Thymus (tissue), 11 donors: ENCODE results near the gene ASTN2. TPM values are rescaled to one million over a fixed set of nuclear protein-coding genes. Genes with fewer than 3 reads are reported as not detected.

Source experiments
- DNase-seq, 9 donors: peaks; one replicate each; pipeline ENCODE4 v3.0.0-alpha.2; 2013; ENCODE audit warnings: low spot score in 9 of 9, low read depth in 6 of 9, missing footprints in 1 of 9
- H3K27ac ChIP-seq, 2 donors: one replicate each; pipeline ENCODE4 v1.5.1; 2013; ENCODE audit warnings: control low read depth in 1 of 2, low read depth in 1 of 2, low read length in 1 of 2, mild to moderate bottlenecking in 1 of 2, moderate library complexity in 1 of 2
- H3K27me3 ChIP-seq, 2 donors: one replicate each; pipeline ENCODE4 v1.5.1; 2013; ENCODE audit warnings: low read length in 1 of 2; ENCODE audit not compliant: control insufficient read depth in 2 of 2, insufficient read depth in 1 of 2
- H3K36me3 ChIP-seq, 2 donors: one replicate each; pipeline ENCODE4 v1.5.1; 2013; ENCODE audit warnings: low read length in 1 of 2, mild to moderate bottlenecking in 1 of 2, moderate library complexity in 1 of 2; ENCODE audit not compliant: control insufficient read depth in 2 of 2, insufficient read depth in 2 of 2
- H3K4me1 ChIP-seq, 2 donors: one replicate each; pipeline ENCODE4 v1.5.1; 2013; ENCODE audit warnings: low read length in 2 of 2; ENCODE audit not compliant: control insufficient read depth in 2 of 2, insufficient read depth in 2 of 2
- H3K4me3 ChIP-seq, 2 donors: one replicate each; pipeline ENCODE4 v1.5.1; 2013; ENCODE audit warnings: low read length in 2 of 2, control low read depth in 1 of 2, mild to moderate bottlenecking in 1 of 2
- H3K9me3 ChIP-seq, 2 donors: one replicate each; pipeline ENCODE4 v1.5.1; 2013; ENCODE audit warnings: low read length in 1 of 2, mild to moderate bottlenecking in 1 of 2; ENCODE audit not compliant: control insufficient read depth in 2 of 2, insufficient read depth in 1 of 2
- WGBS: extraction: QIAGEN DNeasy Blood & Tissue Kit; methylation state at CpG from one replicate; pipeline ENCODE4 v1.1.7; 2013; 5-methylcytosine and 5-hydroxymethylcytosine counted together
- polyA plus RNA-seq: library from polyadenylated mRNA; stranded (reverse); fragments of 200-250 nt; gene quantifications from one replicate; pipeline ENCODE4 v1.2.3, GENCODE V29; 2013
- total RNA-seq: library from RNA; stranded (reverse); fragments of 120-200 nt; gene quantifications from one replicate; pipeline ENCODE4 v1.2.4, GENCODE V29; 2013
- donor health status: healthy.

The ASTN2 gene
- total and polyA plus RNA-seq, 2 donors: 5.8 to 5.9 TPM

- Histone ChIP-seq H3K4me3 (no peak overlapping the region), H3K36me3 (no peaks in the 10 kb centered on the region), H3K27me3 (no peaks in the 10 kb centered on the region), H3K4me1 (no peaks in the 10 kb centered on the region), H3K9me3 (no peaks in the 10 kb centered on the region), H3K27ac (no peak overlapping the region)
- WGBS: 93% methylated on average over 14 of the region's 14 CpGs
- no peak for DNase-seq
These were observed 123.8 kb downstream of the ASTN2 start for GRCh38 chr9:117290856-117291622.

DNA sequence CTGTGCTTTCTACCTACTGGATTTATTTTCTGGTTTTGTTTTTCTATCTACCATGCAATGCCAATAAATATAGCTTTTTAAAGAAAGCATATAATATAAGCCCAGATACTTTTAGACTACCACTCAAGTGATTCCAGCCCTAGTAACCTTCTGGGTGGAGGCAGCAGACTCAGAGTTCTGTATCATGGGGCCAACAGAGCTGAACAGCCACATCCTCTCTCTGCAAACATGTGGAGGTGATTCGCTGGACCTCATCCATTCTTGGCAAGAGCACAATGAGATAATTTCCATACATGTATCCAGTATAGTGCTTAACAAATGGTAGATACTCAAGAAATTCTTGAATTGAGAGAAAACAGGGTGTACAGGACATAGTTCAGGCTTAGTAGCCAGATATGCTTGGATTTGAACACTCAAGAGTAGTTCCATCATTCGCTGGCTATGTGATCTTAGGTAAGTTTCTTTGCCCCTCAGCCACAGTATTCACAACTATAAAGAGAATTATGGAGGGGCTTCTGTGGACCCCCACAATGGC is 124.5 kb downstream of the ASTN2 start:
- no peak overlapping the region for H3K4me3 ChIP-seq
- whole genome bisulfite sequencing: 92% methylated on average over 2 of the region's 2 CpGs
- H3K27ac ChIP-seq: no peak overlapping the region
- no peaks in the 10 kb centered on the region for H3K27me3 ChIP-seq
- H3K4me1 ChIP-seq: no peaks in the 10 kb centered on the region
- no peak for DNase-seq
- H3K36me3 ChIP-seq: no peaks in the 10 kb centered on the region
- no peaks in the 10 kb centered on the region for H3K9me3 ChIP-seq

- no peak for DNase-seq
- Histone ChIP-seq H3K9me3 (no peaks in the 10 kb centered on the region), H3K4me1 (no peaks in the 10 kb centered on the region), H3K27ac (no peak overlapping the region), H3K27me3 (no peaks in the 10 kb centered on the region), H3K4me3 (no peak overlapping the region), H3K36me3 (no peaks in the 10 kb centered on the region)
- WGBS: 72% methylated on average over 5 of the region's 5 CpGs
These were observed 128.6 kb downstream of the ASTN2 start for GRCh38 chr9:117286245-117286644.

- no peaks in the 10 kb centered on the region for H3K4me1 ChIP-seq
- no peak overlapping the region for H3K27ac ChIP-seq
- no peak for DNase-seq
- no peak overlapping the region for H3K4me3 ChIP-seq
- H3K27me3 ChIP-seq: no peaks in the 10 kb centered on the region
- WGBS: 96% methylated on average over 1 of the region's 1 CpG
- no peaks in the 10 kb centered on the region for H3K9me3 ChIP-seq
- H3K36me3 ChIP-seq: no peaks in the 10 kb centered on the region
These were observed 130.4 kb downstream of the ASTN2 start for GRCh38 chr9:117284414-117284813.

DNA sequence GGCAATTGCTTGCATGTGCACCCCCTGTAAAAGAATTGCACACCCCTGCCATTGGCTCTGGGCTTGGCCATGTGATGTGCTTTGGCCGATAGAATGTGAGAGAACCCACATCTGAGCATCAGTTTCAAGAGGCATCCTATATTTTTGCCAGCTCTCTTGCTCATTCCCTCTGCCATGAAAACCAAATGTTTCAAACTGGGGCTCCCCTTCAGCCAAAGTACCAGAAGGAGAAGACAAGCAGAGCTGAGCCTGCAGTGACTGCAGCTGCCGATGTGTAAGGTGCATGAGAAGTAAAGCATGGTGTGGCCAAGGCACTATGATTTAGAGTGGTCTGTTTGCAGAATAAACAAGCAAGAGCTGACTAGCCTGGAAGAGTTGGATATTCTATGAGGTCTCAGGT is 132.3 kb downstream of the ASTN2 start:
- no peaks in the 10 kb centered on the region for H3K9me3 ChIP-seq
- DNase-seq: no peak
- H3K36me3 ChIP-seq: no peaks in the 10 kb centered on the region
- WGBS: 92% methylated on average over 2 of the region's 2 CpGs
- no peaks in the 10 kb centered on the region for H3K27me3 ChIP-seq
- H3K27ac ChIP-seq: no peak overlapping the region
- no peak overlapping the region for H3K4me3 ChIP-seq
- no peaks in the 10 kb centered on the region for H3K4me1 ChIP-seq

GRCh38 chr9:117278471-117279035 is 136.3 kb downstream of the ASTN2 start:
- H3K9me3 ChIP-seq: no peaks in the 10 kb centered on the region
- H3K27me3 ChIP-seq: no peaks in the 10 kb centered on the region
- no peak for DNase-seq
- no peaks in the 10 kb centered on the region for H3K4me1 ChIP-seq
- no peaks in the 10 kb centered on the region for H3K36me3 ChIP-seq
- WGBS: 88% methylated on average over 7 of the region's 7 CpGs
- no peak overlapping the region for H3K27ac ChIP-seq
- no peak overlapping the region for H3K4me3 ChIP-seq

GRCh38 chr9:117278020-117278419 is 136.8 kb downstream of the ASTN2 start:
- Histone ChIP-seq H3K4me3 (no peak overlapping the region), H3K27ac (no peak overlapping the region), H3K27me3 (no peaks in the 10 kb centered on the region), H3K36me3 (no peaks in the 10 kb centered on the region), H3K9me3 (no peaks in the 10 kb centered on the region), H3K4me1 (no peaks in the 10 kb centered on the region)
- DNase-seq: no peak
- 88% methylated on average over 4 of the region's 4 CpGs for WGBS

GRCh38 chr9:117276444-117276843 is 138.4 kb downstream of the ASTN2 start:
- H3K4me1 ChIP-seq: no peaks in the 10 kb centered on the region
- H3K27ac ChIP-seq: no peak overlapping the region
- WGBS: 87% methylated on average over 3 of the region's 3 CpGs
- no peaks in the 10 kb centered on the region for H3K27me3 ChIP-seq
- H3K4me3 ChIP-seq: no peak overlapping the region
- H3K36me3 ChIP-seq: no peaks in the 10 kb centered on the region
- H3K9me3 ChIP-seq: no peaks in the 10 kb centered on the region
- DNase-seq: no peak

- Histone ChIP-seq H3K4me3 (no peak overlapping the region), H3K27me3 (no peaks in the 10 kb centered on the region), H3K36me3 (no peaks in the 10 kb centered on the region), H3K27ac (no peak overlapping the region), H3K4me1 (no peaks in the 10 kb centered on the region), H3K9me3 (no peaks in the 10 kb centered on the region)
- no peak for DNase-seq
- WGBS: 92% methylated on average over 1 of the region's 1 CpG
These were observed 141.2 kb downstream of the ASTN2 start for GRCh38 chr9:117273612-117274011.
